PC-3 (cell line): Measurements from ENCODE around the gene COLEC11.

Experiments used
- EZH2 ChIP-seq: fragments of 300-600 bp; sonication (generic); IDR thresholded peaks from one replicate; pipeline ENCODE4 v1.6.1; 2017; ENCODE audit warnings: antibody characterized with exemption, mild to moderate bottlenecking, low read length; ENCODE audit not compliant: unreplicated experiment
- EZH2phosphoT487 ChIP-seq: fragments of 300-600 bp; sonication (generic); IDR thresholded peaks from 2 replicates; pipeline ENCODE4 v1.6.1; 2018; ENCODE audit warnings: mild to moderate bottlenecking, antibody characterized with exemption, low read length, borderline replicate concordance
- TF ChIP-seq, protein P1 (sequence below): fragments of 300-600 bp; sonication (generic); conservative IDR thresholded peaks from 2 replicates; pipeline ENCODE4 v1.5.1; 2017; ENCODE audit warnings: antibody characterized with exemption, low read depth, mild to moderate bottlenecking, low read length

DNA sequence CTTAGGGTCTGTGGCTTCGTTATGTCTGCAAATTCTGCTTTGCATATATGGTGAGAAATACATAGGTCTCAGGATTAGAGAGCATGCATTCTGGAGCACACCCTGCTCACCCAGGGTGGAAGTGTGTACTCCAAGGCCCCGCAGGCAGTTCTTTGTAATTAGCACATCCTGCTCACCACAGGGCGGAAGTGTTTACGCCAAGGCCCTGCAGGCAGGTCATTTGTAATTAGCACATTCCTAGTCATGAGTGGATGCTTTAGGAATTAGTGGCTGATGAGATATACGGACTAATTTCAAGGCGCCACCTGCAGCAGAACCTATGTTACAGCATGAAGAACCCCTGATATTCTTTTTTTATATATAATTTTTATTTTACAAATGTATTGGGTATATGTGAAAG is 67.3 kb downstream of the COLEC11 start:
- TF ChIP-seq EZH2phosphoT487 = no peak
- TF ChIP-seq, protein P1, sequence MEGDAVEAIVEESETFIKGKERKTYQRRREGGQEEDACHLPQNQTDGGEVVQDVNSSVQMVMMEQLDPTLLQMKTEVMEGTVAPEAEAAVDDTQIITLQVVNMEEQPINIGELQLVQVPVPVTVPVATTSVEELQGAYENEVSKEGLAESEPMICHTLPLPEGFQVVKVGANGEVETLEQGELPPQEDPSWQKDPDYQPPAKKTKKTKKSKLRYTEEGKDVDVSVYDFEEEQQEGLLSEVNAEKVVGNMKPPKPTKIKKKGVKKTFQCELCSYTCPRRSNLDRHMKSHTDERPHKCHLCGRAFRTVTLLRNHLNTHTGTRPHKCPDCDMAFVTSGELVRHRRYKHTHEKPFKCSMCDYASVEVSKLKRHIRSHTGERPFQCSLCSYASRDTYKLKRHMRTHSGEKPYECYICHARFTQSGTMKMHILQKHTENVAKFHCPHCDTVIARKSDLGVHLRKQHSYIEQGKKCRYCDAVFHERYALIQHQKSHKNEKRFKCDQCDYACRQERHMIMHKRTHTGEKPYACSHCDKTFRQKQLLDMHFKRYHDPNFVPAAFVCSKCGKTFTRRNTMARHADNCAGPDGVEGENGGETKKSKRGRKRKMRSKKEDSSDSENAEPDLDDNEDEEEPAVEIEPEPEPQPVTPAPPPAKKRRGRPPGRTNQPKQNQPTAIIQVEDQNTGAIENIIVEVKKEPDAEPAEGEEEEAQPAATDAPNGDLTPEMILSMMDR = no peak
- TF ChIP-seq EZH2 = no peak
